Liver (tissue), 9 donors: ENCODE data around the gene IRF6. TPM values are rescaled to one million over a fixed set of nuclear protein-coding genes. Genes with fewer than 3 reads are reported as not detected.

ENCODE experiments used
- DNase-seq: peaks from one replicate; pipeline ENCODE4 v3.0.0-alpha.2; 2017; ENCODE audit warnings: low spot score
- H3K27ac ChIP-seq, 2 donors: one replicate each; pipeline ENCODE4 v1.7.0; 2013; ENCODE audit warnings: inconsistent platforms in 2 of 2, low read length in 2 of 2, control low read depth in 1 of 2, low read depth in 1 of 2, mild to moderate bottlenecking in 1 of 2
- H3K27me3 ChIP-seq, 4 donors: one replicate each; pipeline versions ENCODE4 v1.6.1 to v1.7.0; 2013; ENCODE audit warnings: low read length in 3 of 4, inconsistent platforms in 1 of 4, mild to moderate bottlenecking in 1 of 4, moderate library complexity in 1 of 4; ENCODE audit not compliant: control insufficient read depth in 4 of 4, insufficient read depth in 4 of 4
- H3K36me3 ChIP-seq, 4 donors: one replicate each; pipeline versions ENCODE4 v1.6.1 to v1.7.0; 2013; ENCODE audit warnings: low read length in 3 of 4, mild to moderate bottlenecking in 3 of 4, low read depth in 1 of 4, moderate library complexity in 1 of 4; ENCODE audit not compliant: control insufficient read depth in 4 of 4, insufficient read depth in 3 of 4
- H3K4me1 ChIP-seq, 4 donors: one replicate each; pipeline versions ENCODE4 v1.6.1 to v1.7.0; 2013; ENCODE audit warnings: low read length in 3 of 4, mild to moderate bottlenecking in 3 of 4, moderate library complexity in 1 of 4; ENCODE audit not compliant: control insufficient read depth in 4 of 4, insufficient read depth in 4 of 4
- H3K4me3 ChIP-seq, 3 donors: one replicate each; pipeline versions ENCODE4 v1.6.1 to v1.7.0; 2013; ENCODE audit warnings: low read length in 3 of 3, control low read depth in 1 of 3, low read depth in 1 of 3, mild to moderate bottlenecking in 1 of 3
- H3K9ac ChIP-seq, 2 donors: one replicate each; pipeline ENCODE4 v1.7.0; 2013; ENCODE audit warnings: low read length in 2 of 2, mild to moderate bottlenecking in 2 of 2, moderate library complexity in 2 of 2, control low read depth in 1 of 2, low read depth in 1 of 2
- H3K9me3 ChIP-seq, 4 donors: one replicate each; pipeline versions ENCODE4 v1.6.1 to v1.7.0; 2013; ENCODE audit warnings: low read length in 3 of 4; ENCODE audit not compliant: control insufficient read depth in 4 of 4
- ATF3 ChIP-seq: IDR thresholded peaks from 2 replicates; pipeline ENCODE4 v1.6.1; 2016; ENCODE audit warnings: antibody characterized with exemption
- CTCF ChIP-seq: fragments of 150-350 bp; IDR thresholded peaks from 2 replicates; pipeline ENCODE4 v1.5.1; 2017; ENCODE audit warnings: improper control_type of control experiment, low read depth, low read length; ENCODE audit not compliant: missing input control
- EGR1 ChIP-seq, 2 donors: IDR thresholded peaks; 2 replicates each; pipeline ENCODE4 v1.6.1; 2016 to 2018; ENCODE audit warnings: antibody characterized with exemption in 2 of 2, low read depth in 2 of 2
- FOXA1 ChIP-seq: IDR thresholded peaks from 2 replicates; pipeline ENCODE4 v1.6.1; 2016; ENCODE audit warnings: antibody characterized with exemption
- FOXA2 ChIP-seq: IDR thresholded peaks from 2 replicates; pipeline ENCODE4 v1.6.1; 2016; ENCODE audit warnings: antibody characterized with exemption
- GABPA ChIP-seq, 2 donors: IDR thresholded peaks in 1 of 2; conservative IDR thresholded peaks in 1 of 2; 2 replicates each; pipeline ENCODE4 v1.6.1; 2016; ENCODE audit warnings: antibody characterized with exemption in 2 of 2, mild to moderate bottlenecking in 1 of 2, moderate library complexity in 1 of 2
- HNF4A ChIP-seq, 2 donors: conservative IDR thresholded peaks; 2 replicates each; pipeline ENCODE4 v1.6.1; 2016; ENCODE audit warnings: antibody characterized with exemption in 2 of 2, mild to moderate bottlenecking in 2 of 2
- HNF4G ChIP-seq: IDR thresholded peaks from 2 replicates; pipeline ENCODE4 v1.6.1; 2016; ENCODE audit warnings: antibody characterized with exemption
- JUND ChIP-seq, 2 donors: IDR thresholded peaks; 2 replicates each; pipeline ENCODE4 v1.6.1; 2016; ENCODE audit warnings: antibody characterized with exemption in 2 of 2
- NR2F2 ChIP-seq: IDR thresholded peaks from 2 replicates; pipeline ENCODE4 v1.6.1; 2016; ENCODE audit warnings: antibody characterized with exemption
- RAD21 ChIP-seq, 2 donors: IDR thresholded peaks; 2 replicates each; pipeline ENCODE4 v1.6.1; 2016; ENCODE audit warnings: antibody characterized with exemption in 2 of 2, mild to moderate bottlenecking in 2 of 2
- RXRA ChIP-seq, 2 donors: IDR thresholded peaks; 2 replicates each; pipeline ENCODE4 v1.6.1; 2017 to 2018; ENCODE audit warnings: antibody characterized with exemption in 2 of 2, mild to moderate bottlenecking in 1 of 2
- SP1 ChIP-seq: IDR thresholded peaks from 2 replicates; pipeline ENCODE4 v1.6.1; 2018; ENCODE audit warnings: antibody characterized with exemption, mild to moderate bottlenecking
- TAF1 ChIP-seq: conservative IDR thresholded peaks from 2 replicates; pipeline ENCODE4 v1.6.1; 2016; ENCODE audit warnings: antibody characterized with exemption, mild to moderate bottlenecking
- YY1 ChIP-seq: IDR thresholded peaks from 2 replicates; pipeline ENCODE4 v1.6.1; 2016; ENCODE audit warnings: antibody characterized with exemption, mild to moderate bottlenecking
- ZBTB33 ChIP-seq: IDR thresholded peaks from 2 replicates; pipeline ENCODE4 v1.6.1; 2016; ENCODE audit warnings: antibody characterized with exemption
- WGBS: extraction: QIAGEN DNeasy Blood & Tissue Kit; methylation state at CpG from one replicate; pipeline ENCODE4 v1.1.7; 2013; 5-methylcytosine and 5-hydroxymethylcytosine counted together
- polyA plus RNA-seq, 2 donors: library from polyadenylated mRNA; stranded (reverse) in 1 of 2; unstranded in 1 of 2; fragments of 200-250 nt in 1 of 2; fragments of >200 nt in 1 of 2; fragmentation: Nextera tagmentation in 1 of 2; extraction: Ambion mirVana in 1 of 2; gene quantifications; one replicate each; pipeline versions ENCODE4 v1.2.1 to v1.2.3, GENCODE V29; 2013 to 2015
- total RNA-seq, 2 donors: library from RNA; depleted of rRNA; stranded (reverse); fragments of >200 nt; gene quantifications; one replicate each; pipeline ENCODE4 v1.2.3, GENCODE V29; 2014
- TF ChIP-seq, protein P1 (sequence below): IDR thresholded peaks from 2 replicates; pipeline ENCODE4 v1.6.1; 2016; ENCODE audit warnings: antibody characterized with exemption
- TF ChIP-seq, protein P2 (sequence below): IDR thresholded peaks from 2 replicates; pipeline ENCODE4 v1.6.1; 2016; ENCODE audit warnings: antibody characterized with exemption, mild to moderate bottlenecking
- donor health status: healthy.
- donor health status: healthy.
- donor health status: healthy.
- donor health status: healthy.
- donor health status: healthy.

Gene IRF6
- total and polyA plus RNA-seq, 4 donors = 0.51 to 29.3 (median 14.3) TPM

DNA sequence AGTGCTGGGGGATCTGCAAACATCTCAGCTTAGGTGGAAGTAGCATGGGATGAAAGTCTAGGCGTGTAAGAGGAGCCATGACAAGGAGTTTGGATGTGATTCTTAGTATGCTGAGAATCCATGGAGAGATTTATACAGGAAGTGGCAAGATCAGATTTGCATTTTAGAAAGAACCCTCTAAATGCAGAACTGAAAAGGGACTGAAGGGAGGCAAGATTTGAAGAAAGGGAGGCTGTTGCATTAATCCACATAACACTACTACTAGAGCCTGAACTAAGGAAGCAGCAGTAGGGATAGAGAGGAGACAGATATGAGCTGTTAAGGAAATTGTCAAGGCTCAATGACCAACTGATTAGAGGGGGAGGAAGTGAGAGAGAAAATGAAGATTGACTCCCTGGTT is 31.4 kb downstream of the IRF6 start:
- 94% methylated on average over 1 of the region's 1 CpG for WGBS
- no peak overlapping the region for H3K27ac ChIP-seq
- no peaks in the 10 kb centered on the region for H3K4me1 ChIP-seq
- no peak for TF ChIP-seq HNF4G
- TF ChIP-seq EGR1 (IDR thresholded peaks at IDR 0.05; ENCODE audit: low read depth in 2 of 2) = no peak
- no peak for TF ChIP-seq NR2F2
- no peak for TF ChIP-seq FOXA2
- no peak for TF ChIP-seq HNF4A (conservative IDR thresholded peaks at IDR 0.05)
- no peak for TF ChIP-seq GABPA (IDR thresholded peaks at IDR 0.05 in 1 of 2, conservative IDR thresholded peaks at IDR 0.05 in 1 of 2)
- no peak for TF ChIP-seq ZBTB33
- no peak for TF ChIP-seq TAF1
- TF ChIP-seq RXRA (IDR thresholded peaks at IDR 0.05) = no peak
- no peak for TF ChIP-seq SP1
- TF ChIP-seq CTCF = no peak
- TF ChIP-seq ATF3 = no peak
- TF ChIP-seq, protein P1, sequence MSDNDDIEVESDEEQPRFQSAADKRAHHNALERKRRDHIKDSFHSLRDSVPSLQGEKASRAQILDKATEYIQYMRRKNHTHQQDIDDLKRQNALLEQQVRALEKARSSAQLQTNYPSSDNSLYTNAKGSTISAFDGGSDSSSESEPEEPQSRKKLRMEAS = no peak
- TF ChIP-seq JUND (IDR thresholded peaks at IDR 0.05) = no peak
- TF ChIP-seq, protein P2, sequence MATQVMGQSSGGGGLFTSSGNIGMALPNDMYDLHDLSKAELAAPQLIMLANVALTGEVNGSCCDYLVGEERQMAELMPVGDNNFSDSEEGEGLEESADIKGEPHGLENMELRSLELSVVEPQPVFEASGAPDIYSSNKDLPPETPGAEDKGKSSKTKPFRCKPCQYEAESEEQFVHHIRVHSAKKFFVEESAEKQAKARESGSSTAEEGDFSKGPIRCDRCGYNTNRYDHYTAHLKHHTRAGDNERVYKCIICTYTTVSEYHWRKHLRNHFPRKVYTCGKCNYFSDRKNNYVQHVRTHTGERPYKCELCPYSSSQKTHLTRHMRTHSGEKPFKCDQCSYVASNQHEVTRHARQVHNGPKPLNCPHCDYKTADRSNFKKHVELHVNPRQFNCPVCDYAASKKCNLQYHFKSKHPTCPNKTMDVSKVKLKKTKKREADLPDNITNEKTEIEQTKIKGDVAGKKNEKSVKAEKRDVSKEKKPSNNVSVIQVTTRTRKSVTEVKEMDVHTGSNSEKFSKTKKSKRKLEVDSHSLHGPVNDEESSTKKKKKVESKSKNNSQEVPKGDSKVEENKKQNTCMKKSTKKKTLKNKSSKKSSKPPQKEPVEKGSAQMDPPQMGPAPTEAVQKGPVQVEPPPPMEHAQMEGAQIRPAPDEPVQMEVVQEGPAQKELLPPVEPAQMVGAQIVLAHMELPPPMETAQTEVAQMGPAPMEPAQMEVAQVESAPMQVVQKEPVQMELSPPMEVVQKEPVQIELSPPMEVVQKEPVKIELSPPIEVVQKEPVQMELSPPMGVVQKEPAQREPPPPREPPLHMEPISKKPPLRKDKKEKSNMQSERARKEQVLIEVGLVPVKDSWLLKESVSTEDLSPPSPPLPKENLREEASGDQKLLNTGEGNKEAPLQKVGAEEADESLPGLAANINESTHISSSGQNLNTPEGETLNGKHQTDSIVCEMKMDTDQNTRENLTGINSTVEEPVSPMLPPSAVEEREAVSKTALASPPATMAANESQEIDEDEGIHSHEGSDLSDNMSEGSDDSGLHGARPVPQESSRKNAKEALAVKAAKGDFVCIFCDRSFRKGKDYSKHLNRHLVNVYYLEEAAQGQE = no peak
- TF ChIP-seq RAD21 (IDR thresholded peaks at IDR 0.05) = no peak
- no peaks in the 10 kb centered on the region for H3K36me3 ChIP-seq
- no peaks in the 10 kb centered on the region for H3K27me3 ChIP-seq
- no peak for DNase-seq
- H3K4me3 ChIP-seq = no peak overlapping the region
- H3K9me3 ChIP-seq = no peaks in the 10 kb centered on the region
- no peak overlapping the region for H3K9ac ChIP-seq

GRCh38 chr1:209772126-209772525 is 33.8 kb downstream of the IRF6 start:
- no peaks in the 10 kb centered on the region for H3K27me3 ChIP-seq
- TF ChIP-seq SP1 (no peak), JUND (IDR thresholded peaks at IDR 0.05) (no peak), FOXA2 (no peak), RAD21 (IDR thresholded peaks at IDR 0.05) (no peak), NR2F2 (no peak), HNF4G (no peak), CTCF (no peak), GABPA (IDR thresholded peaks at IDR 0.05 in 1 of 2, conservative IDR thresholded peaks at IDR 0.05 in 1 of 2) (no peak), HNF4A (conservative IDR thresholded peaks at IDR 0.05) (no peak), ATF3 (no peak), YY1 (no peak), TAF1 (no peak), FOXA1 (no peak), EGR1 (IDR thresholded peaks at IDR 0.05; ENCODE audit: low read depth in 2 of 2) (no peak)
- TF ChIP-seq, protein P2 = no peak
- peaks cover 0 to 1% (median 0%) of the 10 kb centered on the region in 4 donors for H3K4me1 ChIP-seq
- no peak overlapping the region for H3K4me3 ChIP-seq
- DNase-seq = no peak
- H3K36me3 ChIP-seq = no peaks in the 10 kb centered on the region
- no peak overlapping the region for H3K9ac ChIP-seq
- no peaks in the 10 kb centered on the region for H3K9me3 ChIP-seq
- 66% methylated on average over 6 of the region's 6 CpGs for WGBS
- H3K27ac ChIP-seq = no peak overlapping the region
